SK-N-SH treated with all-trans-retinoic acid at 6 μM for 48 hours (cell line): Measurements from ENCODE around the gene STPG1.

ENCODE experiments used
- ARNTL ChIP-seq: fragments of 450-650 bp; formaldehyde crosslinking; IDR thresholded peaks from 2 replicates; pipeline ENCODE4 v1.5.0; 2020; ENCODE audit warnings: low read depth, mild to moderate bottlenecking, moderate library complexity, borderline replicate concordance
- ESRRG ChIP-seq: fragments of 250-450 bp; sonication (Bioruptor Pico); IDR thresholded peaks from 2 replicates; pipeline ENCODE4 v1.6.1; 2021; ENCODE audit warnings: mild to moderate bottlenecking
- PATZ1 ChIP-seq: fragments of 250-450 bp; sonication (Bioruptor Pico); IDR thresholded peaks from 2 replicates; pipeline ENCODE4 v1.8.0; 2020; ENCODE audit warnings: mild to moderate bottlenecking, moderate library complexity, borderline replicate concordance
- POU6F1 ChIP-seq: fragments of 250-450 bp; sonication (Bioruptor Pico); IDR thresholded peaks from 2 replicates; pipeline ENCODE4 v1.8.0; 2021; ENCODE audit warnings: low read depth, mild to moderate bottlenecking, moderate library complexity, borderline replicate concordance
- RARB ChIP-seq: fragments of 250-450 bp; sonication (Bioruptor Pico); IDR thresholded peaks from 2 replicates; pipeline ENCODE4 v1.8.0; 2021; ENCODE audit warnings: mild to moderate bottlenecking, moderate library complexity
- TOX ChIP-seq: fragments of 250-450 bp; sonication (Bioruptor Pico); IDR thresholded peaks from 2 replicates; pipeline ENCODE4 v1.8.0; 2021; ENCODE audit warnings: mild to moderate bottlenecking, moderate library complexity, borderline replicate concordance
- ZFP3 ChIP-seq: fragments of 250-450 bp; sonication (Bioruptor Pico); IDR thresholded peaks from 2 replicates; pipeline ENCODE4 v1.5.0; 2020; ENCODE audit warnings: mild to moderate bottlenecking, moderate library complexity
- ZFP30 ChIP-seq: fragments of 450-650 bp; formaldehyde crosslinking; IDR thresholded peaks from 2 replicates; pipeline ENCODE4 v1.5.0; 2022; ENCODE audit warnings: mild to moderate bottlenecking, moderate library complexity
- ZNF8 ChIP-seq: fragments of 450-650 bp; formaldehyde crosslinking; IDR thresholded peaks from 2 replicates; pipeline ENCODE4 v1.5.0; 2020; ENCODE audit warnings: mild to moderate bottlenecking, moderate library complexity
- TF ChIP-seq, protein P1 (sequence below): fragments of 250-450 bp; sonication (Bioruptor Pico); IDR thresholded peaks from 2 replicates; pipeline ENCODE4 v1.5.1; 2020; ENCODE audit warnings: low read depth, mild to moderate bottlenecking, moderate library complexity

DNA sequence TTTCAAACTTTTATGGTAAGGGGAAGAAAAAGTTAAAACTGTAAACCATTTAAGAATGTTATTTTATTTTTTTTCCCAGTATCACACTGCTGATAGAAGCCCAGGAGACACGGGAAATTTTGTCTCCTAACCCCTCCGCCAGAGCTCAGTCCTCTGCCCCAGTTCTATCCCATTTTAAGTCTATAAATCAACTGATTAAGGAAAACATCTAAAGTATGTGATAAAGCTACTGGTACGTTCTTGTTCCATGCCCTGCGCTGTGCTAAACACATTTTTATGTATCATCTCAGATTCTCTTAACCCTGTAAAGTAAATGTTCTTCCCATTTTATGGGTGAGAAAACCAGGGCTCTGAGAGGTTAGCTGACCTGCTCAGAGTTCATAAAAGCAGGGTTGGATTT lies 36.7 kb upstream of the STPG1 start:
- no peak for TF ChIP-seq ARNTL (CRISPR knock-in tag)
- TF ChIP-seq, protein P1, sequence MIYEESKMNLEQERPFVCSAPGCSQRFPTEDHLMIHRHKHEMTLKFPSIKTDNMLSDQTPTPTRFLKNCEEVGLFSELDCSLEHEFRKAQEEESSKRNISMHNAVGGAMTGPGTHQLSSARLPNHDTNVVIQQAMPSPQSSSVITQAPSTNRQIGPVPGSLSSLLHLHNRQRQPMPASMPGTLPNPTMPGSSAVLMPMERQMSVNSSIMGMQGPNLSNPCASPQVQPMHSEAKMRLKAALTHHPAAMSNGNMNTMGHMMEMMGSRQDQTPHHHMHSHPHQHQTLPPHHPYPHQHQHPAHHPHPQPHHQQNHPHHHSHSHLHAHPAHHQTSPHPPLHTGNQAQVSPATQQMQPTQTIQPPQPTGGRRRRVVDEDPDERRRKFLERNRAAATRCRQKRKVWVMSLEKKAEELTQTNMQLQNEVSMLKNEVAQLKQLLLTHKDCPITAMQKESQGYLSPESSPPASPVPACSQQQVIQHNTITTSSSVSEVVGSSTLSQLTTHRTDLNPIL: no peak
- no peak for TF ChIP-seq ZFP3 (CRISPR knock-in tag)
- TF ChIP-seq RARB (CRISPR knock-in tag): no peak
- TF ChIP-seq PATZ1 (CRISPR knock-in tag): no peak
- no peak for TF ChIP-seq ZFP30 (CRISPR knock-in tag)
- TF ChIP-seq POU6F1 (CRISPR knock-in tag): no peak
- no peak for TF ChIP-seq ESRRG (CRISPR knock-in tag)
- TF ChIP-seq TOX: no peak
- no peak for TF ChIP-seq ZNF8 (CRISPR knock-in tag)
